IMR-90 (cell line): ENCODE data around the gene B4GALT1. TPM values are rescaled to one million over a fixed set of nuclear protein-coding genes. Genes with fewer than 3 reads are reported as not detected.

Experiments
- ATAC-seq: fragments of 200-7000 bp; cut with Tn5 transposase; 2 replicates; pipeline ENCODE4 v1.9.1; 2020; ENCODE audit warnings: low read depth, mild to moderate bottlenecking, moderate library complexity
- BruUV-seq: library from RNA; stranded (reverse); fragments of 400-500 nt; replicated peaks from 2 replicates; lab custom pipeline; 2021; lab: Mats Ljungman, UMichigan
- CTCF ChIA-PET: fragments of 300-600 bp; formaldehyde crosslinking; extraction: SDS; loops from one replicate; lab custom pipeline; 2021; ENCODE audit warnings: antibody characterized with exemption; lab: Yijun Ruan, JAX
- POLR2A ChIA-PET: fragments of 300-600 bp; sonication (Branson Sonifier 250); formaldehyde crosslinking; loops from one replicate; lab custom pipeline; 2022; ENCODE audit warnings: antibody characterized with exemption; ENCODE audit not compliant: unreplicated experiment; lab: Charles Lee
- DNase-seq: peaks from one replicate; pipeline ENCODE4 v3.0.0; 2013
- H2AFZ ChIP-seq: replicated peaks from 2 replicates; pipeline ENCODE3; 2013; ENCODE audit warnings: low read length, mild to moderate bottlenecking; ENCODE audit not compliant: poor library complexity
- H2AK5ac ChIP-seq: 2 replicates; pipeline ENCODE4 v1.6.1; 2013; ENCODE audit warnings: low read depth, low read length, inconsistent platforms
- H2AK9ac ChIP-seq: replicated peaks from 2 replicates; pipeline ENCODE3; 2013; ENCODE audit warnings: mild to moderate bottlenecking, low read depth, low read length, moderate library complexity; ENCODE audit not compliant: poor library complexity
- H2BK120ac ChIP-seq: 2 replicates; pipeline ENCODE4 v1.6.1; 2013; ENCODE audit warnings: low read depth, low read length, inconsistent platforms
- H2BK15ac ChIP-seq: 3 replicates; pipeline ENCODE4 v1.6.1; 2013; ENCODE audit warnings: low read depth, low read length, inconsistent platforms
- H2BK20ac ChIP-seq: 2 replicates; pipeline ENCODE4 v1.6.1; 2013; ENCODE audit warnings: low read depth, mild to moderate bottlenecking, inconsistent platforms, low read length, moderate library complexity
- H2BK5ac ChIP-seq: 2 replicates; pipeline ENCODE4 v1.6.1; 2013; ENCODE audit warnings: mild to moderate bottlenecking, low read depth, low read length, inconsistent platforms; ENCODE audit not compliant: poor library complexity, severe bottlenecking
- H3K14ac ChIP-seq: replicated peaks from 2 replicates; pipeline ENCODE4 v1.6.1; 2013; ENCODE audit warnings: low read depth, low read length, inconsistent platforms
- H3K18ac ChIP-seq: 2 replicates; pipeline ENCODE4 v1.6.1; 2013; ENCODE audit warnings: low read depth, low read length, control low read depth
- H3K23ac ChIP-seq: 2 replicates; pipeline ENCODE4 v1.6.1; 2013; ENCODE audit warnings: low read depth, low read length, inconsistent platforms
- H3K27ac ChIP-seq: 2 replicates; pipeline ENCODE4 v1.5.1; 2013; ENCODE audit warnings: mild to moderate bottlenecking, control low read depth, low read length; ENCODE audit not compliant: insufficient read depth
- H3K27me3 ChIP-seq: 2 replicates; pipeline ENCODE4 v1.6.1; 2013; ENCODE audit warnings: low read length; ENCODE audit not compliant: control insufficient read depth, insufficient read depth
- H3K36me3 ChIP-seq: 2 replicates; pipeline ENCODE4 v1.6.1; 2013; ENCODE audit warnings: low read length, mixed read lengths; ENCODE audit not compliant: control insufficient read depth, insufficient read depth
- H3K4ac ChIP-seq: 2 replicates; pipeline ENCODE4 v1.6.1; 2013; ENCODE audit warnings: low read depth, low read length, inconsistent platforms
- H3K4me1 ChIP-seq: 2 replicates; pipeline ENCODE4 v1.6.1; 2013; ENCODE audit warnings: low read length, mixed read lengths; ENCODE audit not compliant: control insufficient read depth, insufficient read depth
- H3K4me2 ChIP-seq: 2 replicates; pipeline ENCODE4 v1.6.1; 2013; ENCODE audit warnings: low read depth, mild to moderate bottlenecking, control low read depth, low read length, moderate library complexity
- H3K4me3 ChIP-seq: 2 replicates; pipeline ENCODE4 v1.5.1; 2013; ENCODE audit warnings: low read depth, mild to moderate bottlenecking, control low read depth, low read length, moderate library complexity; ENCODE audit not compliant: insufficient read depth
- H3K56ac ChIP-seq: 2 replicates; pipeline ENCODE4 v1.6.1; 2013; ENCODE audit warnings: low read length, inconsistent platforms; ENCODE audit not compliant: insufficient read depth; ENCODE audit errors: extremely low read depth
- H3K79me1 ChIP-seq, 2 experiments: 2 replicates each; pipeline ENCODE4 v1.6.1; 2013; ENCODE audit warnings: low read length in 2 of 2, inconsistent platforms in 1 of 2, low read depth in 1 of 2
- H3K9ac ChIP-seq: 2 replicates; pipeline ENCODE4 v1.6.1; 2013; ENCODE audit warnings: low read depth, low read length, control low read depth
- H3K9me1 ChIP-seq: 2 replicates; pipeline ENCODE4 v1.6.1; 2013; ENCODE audit warnings: low read length, inconsistent platforms; ENCODE audit not compliant: insufficient read depth
- H3K9me3 ChIP-seq: 2 replicates; pipeline ENCODE4 v1.6.1; 2013; ENCODE audit warnings: low read length; ENCODE audit not compliant: control insufficient read depth, insufficient read depth
- H4K20me1 ChIP-seq: 2 replicates; pipeline ENCODE4 v1.6.1; 2013; ENCODE audit warnings: low read length, inconsistent platforms; ENCODE audit not compliant: insufficient read depth
- H4K5ac ChIP-seq: 2 replicates; pipeline ENCODE4 v1.6.1; 2013; ENCODE audit warnings: mild to moderate bottlenecking, low read depth, low read length, control low read depth
- H4K8ac ChIP-seq, 2 experiments: 2 replicates each; pipeline ENCODE4 v1.6.1; 2013; ENCODE audit warnings: low read depth in 2 of 2, low read length in 2 of 2, control low read depth in 1 of 2, inconsistent platforms in 1 of 2
- H4K91ac ChIP-seq: 2 replicates; pipeline ENCODE4 v1.6.1; 2013; ENCODE audit warnings: low read depth, low read length, inconsistent platforms; ENCODE audit not compliant: insufficient read depth
- BHLHE40 ChIP-seq: fragments of 150-350 bp; IDR thresholded peaks from 2 replicates; pipeline ENCODE4 v1.6.1; 2016; ENCODE audit warnings: mild to moderate bottlenecking, low read depth, low read length
- CEBPB ChIP-seq: IDR thresholded peaks from 2 replicates; pipeline ENCODE4 v1.6.1; 2012; ENCODE audit warnings: low read depth, low read length, improper control_type of control experiment
- CTCF ChIP-seq: conservative IDR thresholded peaks from 2 replicates; pipeline ENCODE4 v1.5.1; 2012; ENCODE audit warnings: mild to moderate bottlenecking, low read depth, low read length, improper control_type of control experiment
- ELK1 ChIP-seq: fragments of 150-350 bp; IDR thresholded peaks from 2 replicates; pipeline ENCODE4 v1.6.1; 2016; ENCODE audit warnings: low read depth, mild to moderate bottlenecking, low read length, moderate library complexity, borderline replicate concordance
- FOS ChIP-seq: fragments of 150-350 bp; IDR thresholded peaks from 2 replicates; pipeline ENCODE4 v1.6.1; 2016; ENCODE audit warnings: low read depth, low read length
- MAZ ChIP-seq: IDR thresholded peaks from 2 replicates; pipeline ENCODE4 v1.6.1; 2012; ENCODE audit warnings: low read depth, mild to moderate bottlenecking, low read length, improper control_type of control experiment, moderate library complexity, borderline replicate concordance
- NFE2L2 ChIP-seq: fragments of 150-350 bp; IDR thresholded peaks from 2 replicates; pipeline ENCODE4 v1.6.1; 2016; ENCODE audit warnings: low read depth, mild to moderate bottlenecking, low read length
- RFX5 ChIP-seq: IDR thresholded peaks from 2 replicates; pipeline ENCODE4 v1.8.0; 2012; ENCODE audit warnings: low read depth, mild to moderate bottlenecking, low read length, moderate library complexity
- SMC3 ChIP-seq: fragments of 150-350 bp; IDR thresholded peaks from 2 replicates; pipeline ENCODE4 v1.6.1; 2016; ENCODE audit warnings: low read depth, mild to moderate bottlenecking, antibody characterized with exemption, low read length, moderate library complexity
- USF2 ChIP-seq: fragments of 150-350 bp; IDR thresholded peaks from 2 replicates; pipeline ENCODE4 v1.6.1; 2017; ENCODE audit warnings: mild to moderate bottlenecking, antibody characterized with exemption, low read length, low read depth
- WGBS, 2 experiments: methylation state at CpG; one replicate each; pipeline versions ENCODE4 v1.1.5 to v1.1.7; 2013; ENCODE audit warnings: missing lambda C conversion rate in 2 of 2; ENCODE audit not compliant: insufficient read length in 1 of 2; ENCODE audit errors: extremely low coverage in 2 of 2; 5-methylcytosine and 5-hydroxymethylcytosine counted together
- dilution Hi-C: fragments of 300-500 bp; cut with HindIII; formaldehyde crosslinking; loops from one replicate; pipeline ENCODE4 v1.14.3; 2018; ENCODE audit warnings: low sequenced_read_pairs; ENCODE audit not compliant: unreplicated experiment
- in situ Hi-C: fragments of 300-500 bp; cut with MboI; formaldehyde crosslinking; loops from 3 replicates; pipeline ENCODE4 v1.14.3; 2019; ENCODE audit warnings: low sequenced_read_pairs, inconsistent platforms, mixed read lengths
- intact Hi-C: fragments of 100-400 bp; cut with micrococcal nuclease; formaldehyde crosslinking; loops from 2 replicates; pipeline ENCODE4 v1.10.0; 2022
- polyA plus RNA-seq, 3 experiments: library from polyadenylated mRNA; depleted of rRNA; stranded (reverse); fragments of >200 nt; gene quantifications; 2 replicates each; pipeline ENCODE4 v1.2.3, GENCODE V29; 2012; ENCODE audit warnings: low replicate concordance in 1 of 3
- total RNA-seq: library from RNA; depleted of rRNA; stranded (reverse); fragments of >200 nt; gene quantifications from 2 replicates; pipeline ENCODE4 v1.2.3, GENCODE V29; 2012

Gene B4GALT1
- total and polyA plus RNA-seq, 2 of the 4 experiments (the other 2 are of a cell fraction) = 8.8 to 37.8 TPM

GRCh38 chr9:33105959-33106358 lies 61.2 kb downstream of the B4GALT1 start:
- Histone ChIP-seq H2BK20ac (no peak overlapping the region), H3K36me3 (peaks cover 1% of the 10 kb centered on the region; the same call in 1 of the 2 replicates), H3K4me2 (no peak overlapping the region), H2AK9ac (no peak overlapping the region), H3K23ac (no peak overlapping the region), H3K9me3 (no peaks in the 10 kb centered on the region), H3K4me3 (no peak overlapping the region), H3K27me3 (no peaks in the 10 kb centered on the region), H2BK120ac (no peak overlapping the region), H2BK15ac (no peak overlapping the region), H2AFZ (no peak overlapping the region), H3K4me1 (peaks cover 26% of the 10 kb centered on the region), H3K18ac (no peak overlapping the region; the same call in 1 of the 2 replicates), H3K56ac (no peak overlapping the region), H3K4ac (peak overlapping the region; percentile 62; the same call in 1 of the 2 replicates), H4K5ac (peak overlapping the region; percentile 87), H2AK5ac (peak overlapping the region; percentile 73; the same call in 1 of the 2 replicates), H4K91ac (no peak overlapping the region), H3K9ac (no peak overlapping the region), H4K8ac (peak overlapping the region in 1 of 2 experiments; percentile 88; a peak in 1 of 4 replicates), H3K9me1 (peaks cover 29% of the 10 kb centered on the region), H3K79me1 (peaks cover 0 to 16% of the 10 kb centered on the region in 2 experiments; a peak in 1 of 4 replicates), H3K14ac (no peak overlapping the region), H3K27ac (no peak overlapping the region), H2BK5ac (peak overlapping the region; percentile 17), H4K20me1 (no peaks in the 10 kb centered on the region)
- in situ Hi-C loops (no loop called here), dilution Hi-C loops (no loop called here), intact Hi-C loops (loop anchor here (2.0 kb wide), 1 partner anchor 27 kb away; no protein-coding TSS in a partner anchor)
- ATAC-seq (no peak), DNase-seq (peak; percentile 36)
- CTCF ChIA-PET = interaction anchor here (1.0 kb wide), 1 partner anchor 120 kb away, joined by 4 read pairs; no protein-coding TSS in a partner anchor
- POLR2A ChIA-PET = no interaction called here
- TF ChIP-seq USF2 = no peak
- TF ChIP-seq MAZ = no peak
- no peak for TF ChIP-seq ELK1
- no peak for TF ChIP-seq FOS
- TF ChIP-seq CTCF = no peak
- TF ChIP-seq CEBPB = no peak
- no peak for TF ChIP-seq SMC3
- TF ChIP-seq BHLHE40 = no peak
- no peak for TF ChIP-seq NFE2L2
- no peak for TF ChIP-seq RFX5
- no CpG with 5 or more reads among the region's 1 CpG for WGBS, 2 experiments
- BruUV-seq = no TSS peak
